ENCODE results near the gene TBX1. TPM values are rescaled to one million over a fixed set of nuclear protein-coding genes. Genes with fewer than 3 reads are reported as not detected.

TBX1 gene
- polyA plus RNA-seq, 1 donor from 2014 or later: not detected

- H3K9ac ChIP-seq (ENCODE audit: low read length): no peak overlapping the region
- H2AFZ ChIP-seq (ENCODE audit: low read depth, low read length): no peak overlapping the region
- no peaks in the 10 kb centered on the region for H3K9me3 ChIP-seq (ENCODE audit: low read length)
- H3K4me3 ChIP-seq (ENCODE audit: low read length): no peak overlapping the region
- H4K20me1 ChIP-seq (ENCODE audit: insufficient read depth): no peaks in the 10 kb centered on the region
- H3K27me3 ChIP-seq (ENCODE audit: insufficient read depth, low read depth, low read length): peaks cover 68% of the 10 kb centered on the region
- TF ChIP-seq POLR2AphosphoS5 (IDR thresholded peaks at IDR 0.05): no peak
- no peak for TF ChIP-seq CTCF (IDR thresholded peaks at IDR 0.05; ENCODE audit: poor library complexity, severe bottlenecking)
- H3K79me2 ChIP-seq (replicated peaks; ENCODE audit: insufficient read depth, low read length): no peaks in the 10 kb centered on the region
- no peaks in the 10 kb centered on the region for H3K9me2 ChIP-seq (ENCODE audit: insufficient read depth, low read length)
- no peak overlapping the region for H3K27ac ChIP-seq (ENCODE audit: low read length)
- H3K36me3 ChIP-seq (ENCODE audit: insufficient read depth, low read length): no peaks in the 10 kb centered on the region
- no peak overlapping the region for H3K4me2 ChIP-seq (ENCODE audit: low read length)
- H3F3A ChIP-seq (ENCODE audit: insufficient read depth, low read length, poor library complexity, severe bottlenecking): no peaks in the 10 kb centered on the region
Measured at GRCh38 chr22:19753090-19753842, 7.3 kb upstream of the TBX1 start.

GRCh38 chr22:19753996-19754700 lies 6.4 kb upstream of the TBX1 start:
- no peak for TF ChIP-seq REST (IDR thresholded peaks at IDR 0.05; ENCODE audit: borderline replicate concordance)
- no peak for TF ChIP-seq SMC3 (conservative IDR thresholded peaks at IDR 0.05; ENCODE audit: poor library complexity)
- TF ChIP-seq TAF1 (IDR thresholded peaks at IDR 0.05; ENCODE audit: low read depth): no peak
- TF ChIP-seq CTCF (IDR thresholded peaks at IDR 0.05; ENCODE audit: poor library complexity, severe bottlenecking): no peak
- TF ChIP-seq RAD21 (conservative IDR thresholded peaks at IDR 0.05): no peak
- TF ChIP-seq MXI1 (conservative IDR thresholded peaks at IDR 0.05; ENCODE audit: poor library complexity, severe bottlenecking): no peak
- no peak for TF ChIP-seq POLR2AphosphoS5 (IDR thresholded peaks at IDR 0.05)
- no peak for TF ChIP-seq EP300 (conservative IDR thresholded peaks at IDR 0.05; ENCODE audit: poor library complexity, severe bottlenecking)
- no peak for TF ChIP-seq EZH2 (IDR thresholded peaks at IDR 0.05; ENCODE audit: borderline replicate concordance, insufficient read depth, low read length, poor library complexity, severe bottlenecking)
- Histone ChIP-seq H3K27me3 (ENCODE audit: insufficient read depth, low read depth, low read length) (peaks cover 76% of the 10 kb centered on the region), H3F3A (ENCODE audit: insufficient read depth, low read length, poor library complexity, severe bottlenecking) (no peaks in the 10 kb centered on the region), H3K4me3 (ENCODE audit: low read length) (no peak overlapping the region), H3K36me3 (ENCODE audit: insufficient read depth, low read length) (no peaks in the 10 kb centered on the region), H4K20me1 (ENCODE audit: insufficient read depth) (no peaks in the 10 kb centered on the region), H3K27ac (ENCODE audit: low read length) (no peak overlapping the region), H3K4me2 (ENCODE audit: low read length) (no peak overlapping the region), H2AFZ (ENCODE audit: low read depth, low read length) (no peak overlapping the region), H3K9me2 (ENCODE audit: insufficient read depth, low read length) (no peaks in the 10 kb centered on the region), H3K79me2 (replicated peaks; ENCODE audit: insufficient read depth, low read length) (no peaks in the 10 kb centered on the region), H3K9me3 (ENCODE audit: low read length) (no peaks in the 10 kb centered on the region), H3K9ac (ENCODE audit: low read length) (no peak overlapping the region)

Measured in neural cell (in vitro differentiated cells).